A172 (cell line): ENCODE data around the gene KCNK10. TPM values are rescaled to one million over a fixed set of nuclear protein-coding genes. Genes with fewer than 3 reads are reported as not detected.

ENCODE experiments used
- DNase-seq: peaks from one replicate; pipeline ENCODE4 v3.0.0-alpha.2; 2015; ENCODE audit warnings: low spot score
- total RNA-seq: library from RNA; depleted of rRNA; stranded (reverse); fragments of >200 nt; shearing (Covaris generic); gene quantifications from 2 replicates; pipeline ENCODE4 v1.2.3, GENCODE V29; 2014

KCNK10 gene
- total RNA-seq, 1 experiment from 2014 or later = not detected

DNA sequence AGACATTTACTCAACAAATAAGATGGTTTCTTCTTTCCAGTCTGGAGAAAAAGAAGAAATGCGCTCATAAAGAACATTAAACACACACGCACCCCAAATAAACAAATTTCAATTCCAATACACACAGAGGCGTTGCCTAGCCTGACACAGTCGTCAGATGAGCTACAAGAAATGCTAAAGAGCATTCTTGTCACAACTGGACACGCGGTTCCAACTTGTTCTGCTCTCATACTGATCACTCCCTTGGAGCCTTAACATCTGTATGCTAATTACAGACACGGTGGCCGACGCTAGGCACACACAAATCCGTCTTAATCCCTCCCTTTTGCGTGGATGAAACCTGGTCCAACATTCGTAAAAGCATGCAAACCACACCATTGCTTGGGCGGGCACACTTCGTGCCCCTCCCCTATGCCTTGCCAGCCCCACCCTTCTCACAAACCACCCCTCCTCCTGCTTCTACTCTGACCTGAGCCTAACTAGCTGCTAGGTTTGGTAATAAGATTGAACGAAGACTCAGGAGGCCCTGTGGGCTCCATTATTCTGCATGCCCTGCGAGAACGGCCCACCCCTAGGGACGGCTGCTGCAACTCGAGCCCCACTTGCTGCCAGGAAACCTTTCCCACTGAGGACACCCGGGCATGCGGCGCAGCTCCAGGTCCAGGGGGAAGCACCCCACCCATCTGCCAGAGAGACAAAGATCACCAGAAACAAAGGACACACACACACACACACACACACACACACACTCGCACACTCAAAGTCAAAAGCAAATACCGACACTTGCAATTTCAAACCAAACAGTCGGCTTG lies 1.2 kb downstream of the KCNK10 start:
- no peak for DNase-seq

DNA sequence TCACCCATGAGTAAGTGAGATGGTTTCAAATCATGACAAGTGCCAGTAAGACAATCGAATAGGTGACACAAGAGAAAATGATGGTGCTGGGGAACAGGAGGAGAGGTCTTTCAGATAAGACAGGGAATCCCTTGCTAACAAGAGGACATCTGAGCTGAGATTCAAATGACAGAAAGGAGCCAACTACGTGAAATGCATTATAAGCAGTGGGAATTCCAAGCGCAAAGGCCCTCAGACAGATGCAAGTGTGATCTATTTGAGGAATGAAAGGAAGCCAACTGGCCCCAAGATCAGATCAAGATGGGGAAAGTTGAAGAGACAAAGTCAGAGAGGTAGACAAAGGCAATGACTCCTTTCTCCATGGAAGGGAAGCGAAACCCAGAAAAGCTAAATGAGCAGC lies 4.7 kb downstream of the KCNK10 start:
- DNase-seq = no peak

DNA sequence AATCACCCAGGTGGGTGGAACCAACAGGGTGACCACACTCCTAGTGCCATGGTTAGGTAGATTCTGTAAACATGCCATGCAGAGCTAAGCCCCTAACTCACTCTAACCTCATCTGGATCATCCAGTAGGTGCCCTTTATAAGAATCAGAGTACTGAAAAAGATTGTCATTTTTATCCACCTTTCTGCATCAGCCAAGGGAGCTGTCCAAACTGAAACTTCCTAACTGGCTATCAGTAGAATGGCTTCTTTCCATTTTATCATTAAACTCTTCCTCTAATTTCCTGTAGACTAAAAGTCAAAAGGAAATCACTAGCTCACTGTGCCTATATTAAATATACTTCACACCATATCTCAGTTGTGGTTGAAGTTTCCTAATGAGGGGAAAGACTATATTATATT lies 6.5 kb downstream of the KCNK10 start:
- DNase-seq = no peak

DNA sequence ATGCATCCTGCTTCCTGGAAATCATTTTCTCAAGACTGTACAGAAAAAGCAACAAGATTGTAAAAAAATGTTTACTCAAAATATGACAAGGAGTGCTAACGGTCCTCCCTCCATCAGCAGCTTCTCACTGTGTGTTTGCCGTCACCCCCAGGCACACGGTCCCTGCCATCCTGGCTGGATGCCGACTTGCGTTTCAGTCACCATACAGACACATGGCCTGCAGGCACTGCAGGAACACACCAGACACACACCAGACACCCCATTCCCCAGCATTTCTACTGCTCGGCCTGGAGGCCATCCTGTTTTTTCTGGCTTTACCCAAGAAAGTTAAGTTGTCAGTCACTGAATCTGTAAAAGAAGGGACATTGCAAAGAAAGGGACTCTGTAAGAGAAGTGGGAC lies 10.8 kb downstream of the KCNK10 start:
- no peak for DNase-seq

DNA sequence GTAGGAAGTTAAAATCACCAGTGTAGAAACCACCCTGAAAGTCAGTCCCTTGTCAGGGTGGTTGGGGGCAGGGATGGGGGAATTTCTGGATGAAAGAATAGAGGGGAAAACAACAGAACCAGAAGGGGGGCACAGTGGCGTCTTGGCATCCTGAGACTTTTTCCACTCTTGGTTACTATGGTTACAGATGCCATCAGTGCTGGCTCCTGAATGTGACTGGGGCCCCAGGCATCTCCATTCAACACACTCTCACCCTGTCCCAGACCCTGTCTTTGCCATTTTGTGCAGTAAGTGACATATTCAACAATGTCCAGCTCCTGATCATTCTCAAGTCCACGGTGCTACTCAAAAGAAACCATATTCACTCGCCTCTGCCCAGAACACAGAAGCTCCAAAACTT lies 11.3 kb downstream of the KCNK10 start:
- no peak for DNase-seq

DNA sequence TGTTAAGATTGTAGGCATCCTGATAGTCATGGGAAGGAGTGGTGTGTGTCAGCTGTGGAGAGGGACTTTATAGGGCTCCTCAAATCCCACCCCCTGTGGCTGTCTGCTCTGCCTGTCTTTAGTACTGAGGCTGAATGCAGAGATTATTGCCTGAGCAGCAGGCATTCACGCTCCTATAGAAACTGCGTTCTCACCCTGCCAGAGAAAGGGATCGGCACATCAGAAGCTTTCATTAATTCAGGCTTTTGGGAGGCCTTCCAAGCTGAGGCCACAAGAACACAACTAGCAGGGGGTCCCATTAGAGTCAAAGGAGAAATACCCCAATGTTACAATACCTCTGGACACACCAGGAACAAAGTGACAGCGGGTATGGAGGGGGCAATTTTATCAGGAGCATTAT lies 12.6 kb downstream of the KCNK10 start:
- DNase-seq = no peak

DNA sequence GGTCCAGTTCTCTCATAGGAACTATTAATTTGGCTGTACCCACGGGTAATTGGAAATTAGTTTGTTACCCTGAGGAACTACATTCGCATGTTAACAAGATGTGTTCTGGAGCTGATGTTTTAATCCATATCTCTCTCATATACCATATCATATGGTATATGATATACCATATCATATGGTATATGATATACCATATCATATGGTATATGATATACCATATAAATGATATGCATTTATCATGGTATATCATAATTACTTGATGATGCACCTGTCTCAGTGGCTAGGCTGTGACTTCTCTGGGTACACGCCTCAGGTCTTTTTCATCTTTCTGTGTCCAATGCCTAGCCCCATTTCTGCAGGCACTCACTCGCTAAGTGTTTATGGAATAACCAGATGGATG lies 13.0 kb downstream of the KCNK10 start:
- no peak for DNase-seq

DNA sequence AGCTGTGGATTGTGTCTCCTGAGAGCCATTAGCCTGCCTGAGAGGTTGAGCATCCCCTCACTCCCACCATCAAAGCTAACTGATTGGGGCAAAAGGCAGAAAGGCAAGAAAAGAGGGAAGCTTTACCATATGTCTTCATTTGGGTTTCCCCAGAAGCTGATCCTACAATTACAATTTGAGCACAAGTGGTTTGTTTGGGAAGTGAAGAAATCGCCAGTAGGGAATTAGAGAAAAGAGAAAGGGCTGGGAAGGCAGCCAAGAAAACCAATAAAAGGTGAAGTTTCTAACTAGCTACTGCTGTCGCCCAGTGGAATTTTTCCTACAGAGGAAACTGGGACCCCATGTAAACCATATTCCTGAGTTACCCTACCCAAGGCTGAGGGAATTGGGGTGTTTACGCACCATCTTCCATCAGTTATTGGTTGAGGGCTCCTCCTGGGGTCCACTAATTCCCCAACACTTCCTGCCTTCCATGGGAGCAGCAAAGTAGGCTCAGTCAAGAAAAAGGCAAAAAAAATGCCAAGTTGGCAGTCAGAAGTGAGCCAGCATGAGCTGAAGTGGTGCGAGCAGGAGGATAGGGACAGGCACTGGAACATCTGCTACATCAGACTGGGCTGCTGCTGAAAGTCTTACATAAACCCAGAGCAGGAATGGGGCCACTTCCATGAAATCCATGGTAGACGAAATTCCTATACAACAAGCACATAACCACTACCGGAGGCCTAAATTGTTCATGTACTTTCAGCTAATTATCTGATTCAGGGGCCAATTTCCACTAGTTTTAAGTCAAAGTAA lies 17.3 kb downstream of the KCNK10 start:
- DNase-seq = no peak

DNA sequence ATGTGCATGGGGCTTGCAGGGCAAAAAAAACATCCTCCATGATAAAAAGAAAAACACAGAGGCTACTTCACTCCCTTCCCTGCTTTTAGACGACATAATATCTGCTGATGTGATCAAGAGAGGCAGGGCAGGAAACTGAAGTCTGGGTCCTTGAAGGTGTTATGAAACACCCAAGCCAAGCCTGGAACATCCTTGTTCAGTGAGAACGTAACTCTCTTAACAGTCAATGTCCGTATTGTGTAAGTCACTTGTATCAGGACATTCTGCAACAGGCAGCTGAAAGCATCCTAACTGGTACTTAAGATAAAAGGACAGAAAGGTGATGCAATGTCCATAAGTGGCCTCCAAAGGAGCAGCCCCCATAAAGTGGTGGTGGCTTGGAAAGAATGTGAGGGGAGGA lies 20.0 kb downstream of the KCNK10 start:
- DNase-seq = no peak

DNA sequence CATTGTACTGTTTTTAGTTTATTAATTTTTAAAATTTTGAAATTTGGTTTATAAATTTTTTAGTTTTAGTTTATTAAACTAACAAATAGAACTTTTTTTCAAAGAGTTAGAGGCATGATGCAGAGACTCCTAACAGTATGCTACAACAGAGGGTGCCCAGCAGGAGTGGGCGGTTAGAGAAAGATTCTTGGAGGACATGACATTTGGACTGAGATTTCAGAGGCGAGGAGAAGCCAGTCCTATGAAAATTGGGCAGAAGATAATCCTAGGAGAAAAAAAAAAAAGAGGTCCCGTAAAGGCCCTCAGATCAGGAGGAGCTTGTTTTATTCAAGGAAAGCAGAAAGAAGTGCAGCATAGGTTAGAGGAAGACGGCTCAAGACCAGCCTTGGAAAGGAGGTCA lies 21.7 kb downstream of the KCNK10 start:
- no peak for DNase-seq

DNA sequence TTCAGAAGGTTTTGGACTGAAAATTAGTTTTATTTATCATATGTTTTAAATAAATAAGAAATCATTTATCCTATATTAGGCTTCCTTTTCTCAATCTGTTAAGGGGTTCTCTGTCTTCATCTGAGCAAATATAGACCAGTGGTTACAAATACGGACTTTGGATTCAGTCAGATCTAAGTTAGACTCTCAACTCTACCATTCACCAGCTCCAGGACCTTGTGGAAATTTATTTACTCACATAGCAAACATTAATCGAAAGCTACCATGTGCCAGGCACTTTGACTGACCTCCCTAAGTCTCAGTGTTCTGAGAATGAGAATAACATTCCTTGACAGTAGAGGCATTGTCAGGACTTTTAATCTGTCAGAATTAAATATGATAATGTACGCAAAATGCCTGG lies 22.3 kb downstream of the KCNK10 start:
- DNase-seq = no peak

DNA sequence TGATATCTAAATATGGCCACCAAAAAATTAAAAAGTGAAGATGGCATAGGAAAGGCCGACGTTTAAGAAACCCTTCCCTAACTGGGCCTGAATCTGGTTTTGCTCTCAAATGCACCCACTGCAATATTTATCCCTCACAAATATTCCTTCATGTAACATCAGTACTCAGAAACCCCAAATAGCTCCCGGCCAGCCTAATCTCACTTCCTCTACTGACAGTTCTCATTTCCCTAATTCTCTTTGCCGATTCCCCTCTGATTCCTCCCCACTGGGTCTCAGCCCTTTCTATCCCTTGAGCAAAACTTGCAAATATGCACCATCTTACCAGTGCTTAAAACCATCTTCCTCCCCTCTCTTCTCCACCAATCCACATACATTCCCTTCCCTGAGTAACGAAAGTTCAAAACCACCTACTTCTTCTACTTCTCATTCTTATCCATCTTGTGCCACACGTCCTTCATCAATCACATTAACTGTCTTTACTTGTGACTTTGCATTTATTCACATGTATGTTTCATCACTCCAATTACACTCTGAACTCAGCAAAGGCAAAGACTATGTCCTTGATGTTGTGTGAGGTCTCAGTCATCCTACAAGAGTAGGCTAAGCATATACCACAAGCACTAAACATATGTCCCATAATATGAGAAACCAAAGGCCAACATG lies 23.1 kb downstream of the KCNK10 start:
- DNase-seq = no peak

DNA sequence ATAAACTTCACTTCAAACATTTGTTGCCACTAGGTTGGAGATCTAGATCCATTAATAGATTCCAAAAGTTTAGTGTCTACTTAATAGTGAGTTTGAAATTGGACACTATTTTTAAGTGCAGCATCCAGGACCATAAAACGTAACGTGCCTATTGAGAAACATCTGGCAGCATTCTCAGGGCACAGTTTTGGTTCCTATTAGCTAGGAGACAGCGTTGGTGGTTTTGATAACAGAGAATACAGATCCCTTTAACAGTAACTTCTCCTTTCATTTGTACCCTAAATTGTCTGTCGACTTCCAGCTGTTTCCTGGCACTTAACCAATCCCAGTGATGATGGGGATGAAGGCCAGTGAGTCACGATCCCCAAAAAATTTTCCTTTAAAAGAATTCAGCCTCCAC lies 25.8 kb downstream of the KCNK10 start:
- DNase-seq = no peak

DNA sequence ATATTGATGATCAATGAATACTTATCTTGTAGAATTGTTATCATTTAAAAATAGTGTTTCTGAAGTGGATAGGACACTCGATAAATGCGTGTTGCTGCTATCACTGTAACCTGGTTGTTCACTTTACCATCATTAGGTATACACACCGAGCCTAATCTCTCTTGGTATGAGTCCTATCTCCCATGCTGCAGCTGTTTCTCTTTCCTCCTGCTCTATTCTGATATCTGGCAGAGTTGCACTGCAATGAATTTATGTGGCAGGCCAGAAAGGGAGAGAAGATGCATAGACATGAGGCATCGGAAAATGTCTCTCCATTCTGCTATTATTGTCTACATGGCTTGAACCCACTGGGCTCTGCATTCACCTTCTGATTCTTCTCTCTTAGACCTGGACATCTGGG lies 26.7 kb downstream of the KCNK10 start:
- no peak for DNase-seq

DNA sequence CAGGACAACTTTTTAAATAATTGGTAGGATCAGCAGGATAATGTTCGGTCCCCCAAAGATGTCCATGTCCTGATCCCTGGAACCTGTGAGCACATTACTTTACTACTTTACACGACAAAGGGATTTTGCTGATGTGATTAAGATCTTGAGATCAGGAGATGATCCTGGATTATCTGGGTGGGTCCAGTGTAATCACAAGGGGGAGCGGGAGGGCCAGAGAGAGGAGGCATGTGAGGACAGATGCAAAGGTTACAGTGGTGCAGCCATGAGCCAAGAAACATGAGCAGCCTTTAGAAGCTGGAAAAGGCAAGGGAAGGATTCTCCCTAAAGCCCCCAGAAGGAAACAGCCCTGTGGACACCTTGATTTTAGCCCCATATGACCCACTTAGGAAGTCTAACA lies 33.1 kb downstream of the KCNK10 start:
- DNase-seq = no peak

DNA sequence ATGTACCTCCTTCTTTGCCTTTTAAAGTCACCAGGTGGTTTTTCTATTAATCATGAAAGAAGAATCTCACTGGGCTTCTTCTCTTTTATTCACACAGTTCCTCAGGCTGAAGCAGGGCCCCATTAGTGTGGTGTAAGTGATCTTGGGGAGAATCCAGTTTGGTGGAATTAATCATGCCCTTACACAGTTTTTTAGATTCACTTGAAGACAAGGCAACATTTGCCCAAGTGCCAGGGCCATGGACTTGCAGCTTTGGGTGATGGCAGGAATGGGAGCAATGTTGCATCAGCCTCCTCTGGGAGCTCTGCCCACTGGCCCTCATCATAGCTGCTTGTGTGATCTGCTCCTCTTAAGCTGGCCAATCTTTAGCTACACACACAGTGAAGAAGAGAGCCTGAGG lies 33.8 kb downstream of the KCNK10 start:
- no peak for DNase-seq

DNA sequence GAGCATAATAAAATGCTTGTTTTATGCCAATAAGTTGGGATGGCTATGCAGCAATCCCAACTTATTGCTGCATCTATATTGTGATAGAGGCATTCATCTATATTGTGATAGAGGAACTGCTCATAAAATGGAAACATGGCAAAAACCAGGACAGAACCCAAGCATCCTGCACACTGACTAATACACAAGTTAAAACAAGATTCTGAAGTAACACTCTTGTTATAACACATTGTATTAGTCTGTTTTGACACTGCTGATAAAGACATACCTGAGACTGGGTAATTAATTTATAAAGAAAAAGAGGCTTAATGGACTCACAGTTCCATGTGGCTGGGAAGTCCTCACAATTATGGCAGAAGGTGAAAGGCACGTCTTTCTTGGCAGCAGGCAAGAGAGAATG lies 36.8 kb downstream of the KCNK10 start:
- DNase-seq = no peak

DNA sequence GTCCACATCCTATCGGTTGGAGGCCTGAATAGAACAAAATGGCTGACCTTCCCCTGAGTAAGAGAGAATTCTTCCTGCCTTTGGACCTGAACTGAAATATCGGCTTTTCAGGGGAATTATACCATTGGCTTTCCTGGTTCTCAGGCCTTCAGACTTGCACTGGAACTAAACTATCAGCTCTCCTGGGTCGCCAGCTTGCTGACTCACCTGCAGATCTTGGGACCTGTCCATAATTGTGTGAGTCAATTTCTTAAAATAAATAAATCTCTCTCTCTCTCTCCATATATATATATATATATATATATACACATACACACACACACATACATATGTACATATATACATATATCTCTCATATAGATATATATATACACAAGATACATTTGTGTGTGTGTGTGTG lies 41.6 kb downstream of the KCNK10 start:
- DNase-seq = no peak

DNA sequence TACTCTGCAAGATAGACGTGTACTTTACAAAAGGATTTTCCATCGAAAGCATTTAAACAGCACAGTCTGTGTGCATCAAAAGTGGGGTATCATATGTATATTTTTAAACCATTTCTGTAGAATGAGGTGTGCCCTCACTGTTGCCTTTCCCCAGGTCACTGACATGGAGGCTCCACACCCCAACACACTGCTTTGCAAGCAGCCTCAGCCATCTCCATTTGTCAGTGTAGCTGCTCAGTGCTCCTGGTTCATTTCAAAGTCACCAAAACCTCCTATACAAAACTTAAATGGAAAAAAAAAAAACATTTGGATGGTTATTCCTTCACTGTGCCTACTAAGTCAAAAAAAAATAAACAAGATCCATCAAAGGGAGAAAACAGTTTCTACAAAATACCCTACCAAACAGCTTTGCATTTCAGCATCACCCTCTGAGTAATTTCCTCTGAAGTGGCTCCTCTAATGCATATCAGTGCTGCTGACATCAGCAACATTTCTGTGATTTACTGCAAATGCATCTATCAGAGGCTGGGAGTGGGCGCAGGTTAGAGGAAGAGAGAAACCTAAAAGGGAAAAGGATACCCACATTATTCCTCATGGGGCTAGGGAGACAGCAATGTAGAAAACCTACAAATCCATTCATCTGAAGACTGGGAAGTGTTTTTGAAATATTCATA lies 46.0 kb downstream of the KCNK10 start:
- DNase-seq = no peak

DNA sequence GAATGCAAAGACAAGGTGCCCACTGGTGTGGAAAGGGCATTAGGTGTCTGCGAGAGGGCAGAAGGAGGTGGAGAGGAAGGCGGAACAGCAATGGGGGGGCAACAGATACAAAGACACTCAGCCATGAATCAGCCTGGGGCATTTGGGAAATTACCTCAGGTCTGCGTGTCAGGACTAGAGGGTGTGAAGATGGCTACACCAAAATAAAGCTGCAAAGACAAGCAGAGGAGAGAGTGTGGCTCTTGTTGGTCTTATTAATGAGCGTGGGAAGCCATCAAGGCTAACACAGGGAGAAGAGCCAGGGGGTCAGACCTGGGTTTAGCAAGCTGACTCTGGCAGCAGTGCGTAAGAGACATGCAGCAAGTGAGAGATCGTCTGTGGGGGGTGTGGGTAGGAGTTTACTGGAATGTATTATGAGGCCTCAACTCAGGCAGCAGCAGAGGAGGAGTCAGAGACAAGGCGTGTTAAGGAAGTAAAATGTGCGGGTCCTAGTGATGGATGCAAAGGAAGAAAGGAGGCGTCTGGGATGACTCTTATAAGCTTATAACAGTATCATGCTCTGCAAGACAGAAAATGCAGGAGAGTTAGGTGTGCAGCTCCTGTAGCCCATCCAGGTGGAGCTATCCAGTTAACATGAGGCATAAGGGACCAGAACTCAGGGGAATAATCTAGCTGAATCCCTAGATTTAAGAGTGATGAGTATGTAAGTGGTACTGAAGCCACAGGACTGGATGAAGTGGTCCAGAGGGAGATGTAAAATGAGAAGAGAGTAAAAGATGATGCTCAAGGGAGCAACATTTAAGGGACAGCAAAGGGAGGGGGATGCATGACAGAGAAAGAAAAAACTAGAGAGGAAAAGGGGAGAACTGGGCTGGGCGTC lies 50.4 kb downstream of the KCNK10 start:
- no peak for DNase-seq

DNA sequence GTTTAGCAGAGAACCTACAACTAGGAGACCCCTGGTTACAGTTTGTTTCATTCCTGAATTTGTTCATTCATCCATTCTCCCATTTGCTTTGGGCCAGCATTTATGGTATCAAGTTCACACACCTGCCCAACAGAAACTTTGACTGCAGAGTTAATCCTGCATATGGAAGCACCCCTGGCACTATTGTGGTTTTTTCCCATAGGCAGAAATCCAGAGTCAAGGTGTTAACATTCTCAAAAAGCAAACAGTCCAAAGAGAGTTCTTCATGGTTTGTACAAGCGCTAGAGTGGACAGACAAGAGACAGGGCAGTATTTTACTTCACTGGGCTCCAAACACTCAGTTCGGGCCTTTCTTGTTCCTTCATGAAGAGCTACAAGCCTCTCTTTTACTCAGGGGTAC lies 51.9 kb downstream of the KCNK10 start:
- no peak for DNase-seq
